ENCODE measurements around the gene GNPNAT1. TPM values are rescaled to one million over a fixed set of nuclear protein-coding genes. Genes with fewer than 3 reads are reported as not detected.

GNPNAT1 gene
- total and polyA plus RNA-seq, 9 of the 15 experiments (the other 6 are each of a cell fraction or from before 2014, with no cell fraction given), result 15.8 to 27.7 (median 25.3) TPM

- TF ChIP-seq, protein P1, sequence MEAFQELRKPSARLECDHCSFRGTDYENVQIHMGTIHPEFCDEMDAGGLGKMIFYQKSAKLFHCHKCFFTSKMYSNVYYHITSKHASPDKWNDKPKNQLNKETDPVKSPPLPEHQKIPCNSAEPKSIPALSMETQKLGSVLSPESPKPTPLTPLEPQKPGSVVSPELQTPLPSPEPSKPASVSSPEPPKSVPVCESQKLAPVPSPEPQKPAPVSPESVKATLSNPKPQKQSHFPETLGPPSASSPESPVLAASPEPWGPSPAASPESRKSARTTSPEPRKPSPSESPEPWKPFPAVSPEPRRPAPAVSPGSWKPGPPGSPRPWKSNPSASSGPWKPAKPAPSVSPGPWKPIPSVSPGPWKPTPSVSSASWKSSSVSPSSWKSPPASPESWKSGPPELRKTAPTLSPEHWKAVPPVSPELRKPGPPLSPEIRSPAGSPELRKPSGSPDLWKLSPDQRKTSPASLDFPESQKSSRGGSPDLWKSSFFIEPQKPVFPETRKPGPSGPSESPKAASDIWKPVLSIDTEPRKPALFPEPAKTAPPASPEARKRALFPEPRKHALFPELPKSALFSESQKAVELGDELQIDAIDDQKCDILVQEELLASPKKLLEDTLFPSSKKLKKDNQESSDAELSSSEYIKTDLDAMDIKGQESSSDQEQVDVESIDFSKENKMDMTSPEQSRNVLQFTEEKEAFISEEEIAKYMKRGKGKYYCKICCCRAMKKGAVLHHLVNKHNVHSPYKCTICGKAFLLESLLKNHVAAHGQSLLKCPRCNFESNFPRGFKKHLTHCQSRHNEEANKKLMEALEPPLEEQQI (IDR thresholded peaks at IDR 0.05), result no peak
- no peak for TF ChIP-seq ZNF217 (CRISPR knock-in tag; IDR thresholded peaks at IDR 0.05)
- TF ChIP-seq THRAP3 (IDR thresholded peaks at IDR 0.05; ENCODE audit: borderline replicate concordance), result no peak
- no peak for TF ChIP-seq CCAR2 (IDR thresholded peaks at IDR 0.05; ENCODE audit: low read depth, low read length)
- no peak for TF ChIP-seq THRA (IDR thresholded peaks at IDR 0.05)
- no peak for TF ChIP-seq RCOR1 (IDR thresholded peaks at IDR 0.05; ENCODE audit: borderline replicate concordance in 1 of 2, low read depth in 2 of 2, low read length in 2 of 2)
- TF ChIP-seq, protein P2, sequence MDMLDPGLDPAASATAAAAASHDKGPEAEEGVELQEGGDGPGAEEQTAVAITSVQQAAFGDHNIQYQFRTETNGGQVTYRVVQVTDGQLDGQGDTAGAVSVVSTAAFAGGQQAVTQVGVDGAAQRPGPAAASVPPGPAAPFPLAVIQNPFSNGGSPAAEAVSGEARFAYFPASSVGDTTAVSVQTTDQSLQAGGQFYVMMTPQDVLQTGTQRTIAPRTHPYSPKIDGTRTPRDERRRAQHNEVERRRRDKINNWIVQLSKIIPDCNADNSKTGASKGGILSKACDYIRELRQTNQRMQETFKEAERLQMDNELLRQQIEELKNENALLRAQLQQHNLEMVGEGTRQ (CRISPR knock-in tag; IDR thresholded peaks at IDR 0.05), result no peak
- peak; percentile 21; the same call in 1 of the 2 replicates for TF ChIP-seq ATF7 (IDR thresholded peaks at IDR 0.05)
- no peak for TF ChIP-seq POLR3G (IDR thresholded peaks at IDR 0.05; ENCODE audit: extremely low read depth, insufficient read length, insufficient replicate concordance)
- TF ChIP-seq RBM14 (IDR thresholded peaks at IDR 0.05; ENCODE audit: borderline replicate concordance, insufficient read depth, low read depth, low read length), result no peak
- TF ChIP-seq ZNF282 (CRISPR knock-in tag; IDR thresholded peaks at IDR 0.05), result no peak
- peak; percentile 85 for TF ChIP-seq SUPT5H (IDR thresholded peaks at IDR 0.05)
- TF ChIP-seq ADNP (tag; IDR thresholded peaks at IDR 0.05), result no peak
- TF ChIP-seq HSF4 (CRISPR knock-in tag; IDR thresholded peaks at IDR 0.05; ENCODE audit: borderline replicate concordance), result no peak
- TF ChIP-seq ZFX (CRISPR knock-in tag; IDR thresholded peaks at IDR 0.05), result peak; percentile 96
- TF ChIP-seq, protein P3, sequence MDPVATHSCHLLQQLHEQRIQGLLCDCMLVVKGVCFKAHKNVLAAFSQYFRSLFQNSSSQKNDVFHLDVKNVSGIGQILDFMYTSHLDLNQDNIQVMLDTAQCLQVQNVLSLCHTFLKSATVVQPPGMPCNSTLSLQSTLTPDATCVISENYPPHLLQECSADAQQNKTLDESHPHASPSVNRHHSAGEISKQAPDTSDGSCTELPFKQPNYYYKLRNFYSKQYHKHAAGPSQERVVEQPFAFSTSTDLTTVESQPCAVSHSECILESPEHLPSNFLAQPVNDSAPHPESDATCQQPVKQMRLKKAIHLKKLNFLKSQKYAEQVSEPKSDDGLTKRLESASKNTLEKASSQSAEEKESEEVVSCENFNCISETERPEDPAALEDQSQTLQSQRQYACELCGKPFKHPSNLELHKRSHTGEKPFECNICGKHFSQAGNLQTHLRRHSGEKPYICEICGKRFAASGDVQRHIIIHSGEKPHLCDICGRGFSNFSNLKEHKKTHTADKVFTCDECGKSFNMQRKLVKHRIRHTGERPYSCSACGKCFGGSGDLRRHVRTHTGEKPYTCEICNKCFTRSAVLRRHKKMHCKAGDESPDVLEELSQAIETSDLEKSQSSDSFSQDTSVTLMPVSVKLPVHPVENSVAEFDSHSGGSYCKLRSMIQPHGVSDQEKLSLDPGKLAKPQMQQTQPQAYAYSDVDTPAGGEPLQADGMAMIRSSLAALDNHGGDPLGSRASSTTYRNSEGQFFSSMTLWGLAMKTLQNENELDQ (CRISPR knock-in tag; IDR thresholded peaks at IDR 0.05; ENCODE audit: borderline replicate concordance), result no peak
- no peak for TF ChIP-seq COPS2 (conservative IDR thresholded peaks at IDR 0.05)
- peak; percentile 21; the same call in 1 of the 2 replicates for TF ChIP-seq ETV1 (tag; conservative IDR thresholded peaks at IDR 0.05; ENCODE audit: low read depth)
- peak; percentile 90 for TF ChIP-seq POLR2G (IDR thresholded peaks at IDR 0.05; ENCODE audit: low read depth, low read length)
- TF ChIP-seq RFX7 (CRISPR knock-in tag; IDR thresholded peaks at IDR 0.05), result no peak
- TF ChIP-seq CXXC5 (CRISPR knock-in tag; IDR thresholded peaks at IDR 0.05), result peak; percentile 72
Observed at GRCh38 chr14:52791223-52792096, at the start of gene GNPNAT1 (continued).
